ENCODE data around the gene P2RY6.
"Not testable (repeated sequence)": the region's sequence is repeated elsewhere in the genome, so short reads cannot be mapped to it uniquely, and the experiment has no call there.

The P2RY6 gene

GRCh38 chr11:73260127-73260457, 12.0 kb upstream of the P2RY6 start:
- no peak for DNase-seq (ENCODE audit: low read depth in 2 of 2)

- no peak for DNase-seq (ENCODE audit: low read depth in 2 of 2)
These were observed 9.2 kb upstream of the P2RY6 start for GRCh38 chr11:73262851-73263495.

DNA sequence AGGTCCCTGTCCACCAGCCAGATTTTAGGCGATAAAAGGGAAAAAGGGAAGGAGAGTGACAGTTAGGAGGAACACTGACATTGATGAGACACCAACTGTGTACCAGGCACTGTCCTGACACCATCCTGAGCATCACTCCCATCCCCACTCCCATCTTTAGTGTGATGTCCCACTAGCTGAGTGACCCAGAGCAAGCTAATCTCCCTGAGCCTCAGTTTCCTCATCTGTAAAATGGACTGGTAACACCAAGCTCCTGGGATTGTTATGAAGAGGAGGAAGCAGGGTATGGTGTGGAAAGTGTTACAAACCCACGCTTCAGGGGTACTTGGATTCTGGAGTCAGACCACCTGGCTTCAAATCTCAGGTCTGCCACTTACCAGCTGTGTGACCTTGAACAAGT, 8.5 kb upstream of the P2RY6 start:
- DNase-seq (ENCODE audit: low read depth in 2 of 2): no peak

DNA sequence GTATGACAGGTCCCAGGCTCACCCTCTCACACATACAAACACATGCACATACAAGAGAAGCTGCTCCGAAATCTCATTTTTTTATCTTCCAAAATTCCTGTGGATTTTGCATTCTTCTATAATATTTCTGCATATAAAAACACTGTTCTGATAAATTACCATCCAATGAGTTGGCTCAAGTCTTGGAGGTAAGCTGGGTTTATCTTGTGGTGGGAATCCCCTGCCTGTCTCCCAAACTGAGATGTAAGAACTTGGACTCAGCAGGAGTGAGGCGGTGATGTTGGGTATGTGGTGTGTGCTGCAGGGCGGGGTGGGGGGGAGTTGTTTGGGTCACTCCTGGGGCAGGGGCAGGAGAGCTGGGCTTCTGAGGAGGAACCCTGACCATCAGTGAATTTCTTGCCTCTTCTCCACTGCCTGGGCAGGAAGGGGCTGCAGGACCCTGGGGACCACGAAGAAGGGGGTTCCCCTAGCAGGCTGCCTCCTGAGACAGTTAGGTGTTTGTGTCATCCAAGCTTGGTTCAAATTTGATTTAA, 6.8 kb upstream of the P2RY6 start:
- DNase-seq (ENCODE audit: low read depth in 2 of 2): no peak

DNA sequence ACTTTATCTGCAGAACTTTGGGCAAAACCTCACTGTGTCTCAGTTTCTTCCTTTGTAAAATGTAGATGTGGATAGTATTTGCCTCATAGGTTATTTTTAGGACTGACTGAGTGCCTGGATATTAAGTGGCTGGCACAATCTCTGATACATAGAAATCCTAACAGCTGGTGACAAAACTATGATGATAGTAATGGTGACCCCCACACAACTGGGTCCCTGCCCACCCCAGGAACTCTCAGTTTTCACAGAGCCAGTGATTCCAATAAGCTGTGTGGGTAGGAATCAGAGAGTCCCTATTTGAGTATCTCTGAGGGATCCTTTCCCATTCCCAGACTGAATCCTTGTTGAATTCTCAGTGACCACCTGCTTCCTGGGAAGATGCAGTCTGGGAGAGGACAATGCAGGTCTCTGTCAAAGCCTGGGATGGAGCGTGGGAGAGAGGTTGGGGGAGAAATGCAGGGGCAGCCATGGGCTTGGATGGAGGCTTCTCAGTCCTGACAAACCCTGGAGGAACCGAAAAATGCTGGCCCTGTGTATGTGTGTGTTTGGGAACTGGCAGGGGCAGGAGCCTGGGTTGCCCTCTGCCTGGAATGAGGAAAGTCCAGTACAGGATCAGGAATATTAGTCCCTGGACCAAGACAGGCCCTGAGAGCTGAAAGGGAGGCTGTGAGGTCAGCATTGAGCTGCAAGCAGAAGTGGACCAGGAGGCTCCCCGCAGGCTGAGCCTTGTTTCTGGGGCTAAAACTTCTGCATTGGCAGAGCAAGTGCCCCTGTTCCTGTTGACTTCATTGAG, 6.1 kb upstream of the P2RY6 start:
- DNase-seq (ENCODE audit: low read depth in 2 of 2): no peak

GRCh38 chr11:73266646-73267020, 5.5 kb upstream of the P2RY6 start:
- DNase-seq (ENCODE audit: low read depth in 2 of 2): no peak

- no peak for DNase-seq (ENCODE audit: low read depth in 2 of 2)
These were observed 4.9 kb upstream of the P2RY6 start for GRCh38 chr11:73267122-73267846.

- no peak for DNase-seq (ENCODE audit: low read depth in 2 of 2)
These were observed 4.1 kb upstream of the P2RY6 start for GRCh38 chr11:73267906-73268540.

DNA sequence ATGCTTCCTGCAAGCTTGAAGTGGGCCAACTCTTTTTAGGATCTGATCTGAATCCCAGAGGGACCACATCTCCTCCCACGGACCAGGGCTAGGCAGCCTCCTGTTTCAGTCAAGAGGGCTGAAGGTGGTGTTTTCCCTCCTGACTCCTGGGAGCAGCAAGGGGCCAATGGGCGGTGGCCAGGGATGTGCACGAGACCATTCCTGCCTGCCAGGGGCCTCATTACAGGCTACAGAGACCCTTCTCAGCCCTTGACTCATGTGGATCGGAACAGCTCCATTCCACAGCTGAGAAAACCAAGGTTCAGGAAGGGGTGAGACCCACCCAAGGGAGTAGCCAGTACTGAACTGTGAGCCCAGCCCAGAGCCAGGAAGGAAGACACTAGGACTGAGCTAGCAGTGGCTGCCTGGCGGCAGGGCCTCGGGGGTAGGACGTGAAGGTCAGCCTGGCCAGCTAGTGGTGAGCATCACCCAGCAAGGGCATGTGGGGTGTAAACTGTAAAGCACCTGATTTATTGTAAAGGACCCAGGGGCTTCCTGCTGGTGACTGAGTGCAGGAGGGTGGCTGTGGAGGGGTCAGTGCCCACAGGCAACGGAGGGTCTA, 3.4 kb upstream of the P2RY6 start:
- no peak for DNase-seq (ENCODE audit: low read depth in 2 of 2)

DNA sequence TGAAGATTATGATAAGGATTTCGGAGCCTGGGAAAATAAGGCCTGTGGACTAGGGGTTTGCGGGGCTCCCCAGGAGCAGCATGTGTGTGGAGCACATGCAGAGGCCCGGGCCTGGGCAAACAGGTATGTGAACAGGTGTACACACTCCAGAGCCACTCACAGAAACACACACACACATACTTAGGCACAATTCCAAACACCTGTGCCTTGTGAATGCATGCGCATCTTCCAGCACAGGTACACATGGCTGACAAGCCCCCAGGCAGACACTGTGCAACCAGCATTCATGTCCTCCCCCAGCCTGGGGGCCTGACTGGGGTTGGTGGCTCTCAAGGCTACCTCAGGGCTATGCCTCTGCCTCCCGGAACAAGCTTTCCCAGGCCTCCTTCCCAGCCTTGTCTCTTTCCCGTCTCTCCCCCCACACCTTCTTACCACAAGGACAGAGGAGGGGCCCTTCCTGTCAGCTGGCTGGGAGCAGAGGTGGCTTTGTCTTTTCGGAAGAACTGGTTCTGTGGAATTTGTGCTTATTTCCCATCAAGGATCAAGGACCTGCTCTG, 2.6 kb upstream of the P2RY6 start:
- no peak for DNase-seq (ENCODE audit: low read depth in 2 of 2)

DNA sequence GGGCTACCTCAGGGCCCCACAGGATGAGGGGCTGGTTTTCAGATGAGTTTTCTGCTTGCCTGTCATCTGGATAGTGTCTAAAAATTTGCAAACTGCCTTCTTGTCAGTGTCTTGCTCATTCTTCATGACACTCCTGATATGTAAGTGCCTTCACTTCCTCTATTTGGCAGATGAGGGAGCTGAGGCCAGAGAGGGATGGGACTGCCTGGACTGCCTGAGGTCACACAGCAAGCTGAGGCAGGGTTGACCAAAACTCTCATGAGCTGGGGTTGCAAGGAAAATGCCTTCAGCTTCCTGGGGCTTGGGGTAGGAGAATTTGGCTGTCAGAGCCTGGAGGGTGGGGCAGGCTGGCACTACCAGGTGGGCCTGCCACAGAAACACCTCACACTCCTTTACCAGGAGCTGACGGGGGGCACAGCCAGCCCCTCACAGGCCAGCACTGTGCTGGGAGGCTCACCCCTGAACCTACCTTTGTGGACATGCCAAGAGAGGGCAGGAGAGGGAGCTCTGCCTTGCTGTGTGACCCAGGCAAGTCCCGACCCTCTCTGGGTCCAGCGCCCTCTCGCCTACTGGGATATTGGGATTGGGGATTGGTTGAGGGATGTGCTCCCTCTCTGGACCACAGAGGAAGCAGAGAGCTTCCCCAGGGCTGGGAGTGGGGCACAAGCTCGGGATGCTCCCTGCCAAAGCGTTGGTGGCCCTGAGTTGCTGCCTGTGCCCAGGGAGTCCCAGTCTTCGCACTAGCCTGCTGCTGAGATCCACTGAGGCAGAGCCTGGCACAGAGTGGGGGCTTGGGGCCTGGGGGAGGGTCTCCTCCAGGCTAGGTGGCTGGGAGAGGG, 1.9 kb upstream of the P2RY6 start:
- DNase-seq (ENCODE audit: low read depth in 2 of 2): no peak

- no peak for DNase-seq (ENCODE audit: low read depth in 2 of 2)
These were observed 1.2 kb upstream of the P2RY6 start for GRCh38 chr11:73270855-73271477.

DNA sequence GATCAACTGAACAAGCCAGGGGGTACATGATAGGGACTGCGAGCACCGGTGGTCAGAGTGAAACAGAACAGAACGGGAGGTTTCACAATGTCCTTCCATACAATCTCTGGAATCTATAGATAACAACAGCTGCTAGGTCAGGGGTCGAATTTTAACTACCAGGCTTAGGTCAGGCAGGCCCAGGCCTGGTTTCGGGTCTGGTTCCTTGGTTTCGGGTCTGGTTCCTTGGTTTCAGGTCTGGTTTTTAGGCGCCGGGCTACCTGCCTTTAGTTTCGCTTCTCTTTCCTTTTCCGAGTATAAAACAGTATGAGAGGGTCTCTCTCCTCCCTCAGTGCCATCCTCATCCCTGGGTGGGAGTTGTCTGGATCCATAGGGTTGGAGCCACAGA, 666 bp upstream of the P2RY6 start:
- not testable (repeated sequence) for DNase-seq (ENCODE audit: low read depth in 2 of 2)

DNA sequence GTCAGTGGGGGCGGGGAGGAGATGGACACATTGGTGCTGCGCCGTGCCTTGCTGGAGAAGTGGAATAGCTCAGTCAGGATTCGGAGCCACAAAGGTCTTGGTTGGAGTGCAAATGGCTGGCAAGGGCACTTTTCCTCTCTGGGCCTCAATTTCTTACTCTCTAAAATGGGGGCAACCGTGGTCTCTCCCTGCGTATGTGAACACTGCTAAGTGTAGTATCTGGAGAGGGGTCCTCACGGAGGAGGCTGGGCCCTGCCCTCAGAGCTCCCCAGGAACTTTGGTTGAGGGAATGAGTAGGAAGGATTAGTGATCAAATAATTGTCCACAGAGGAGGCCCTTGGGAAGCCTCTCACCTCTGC, 521 bp downstream of the P2RY6 start:
- DNase-seq (ENCODE audit: low read depth in 2 of 2): no peak

- DNase-seq (ENCODE audit: low read depth in 2 of 2): no peak
These were observed 1.2 kb downstream of the P2RY6 start for GRCh38 chr11:73273222-73273895.

DNA sequence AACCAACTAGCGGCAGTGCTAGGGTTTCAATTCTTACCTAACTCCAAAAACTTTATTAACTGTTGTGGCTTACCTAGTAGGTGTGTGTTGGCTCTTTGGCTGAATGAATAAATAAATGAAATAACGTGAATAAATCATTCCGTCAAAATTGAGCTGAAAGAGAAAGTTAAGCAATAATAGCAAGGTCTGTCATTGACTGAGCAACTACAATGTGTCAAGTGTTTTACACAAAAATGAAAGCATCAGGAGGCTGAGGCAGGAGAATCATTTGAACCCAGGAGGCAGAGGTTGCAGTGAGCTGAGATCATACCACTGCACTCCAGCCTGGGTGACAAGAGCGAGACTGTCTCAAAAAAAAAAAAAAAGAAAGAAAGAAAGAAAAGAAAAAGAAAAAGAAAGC, 2.1 kb downstream of the P2RY6 start:
- DNase-seq (ENCODE audit: low read depth in 2 of 2): not testable (repeated sequence)

- no peak for DNase-seq (ENCODE audit: low read depth in 2 of 2)
These were observed 2.7 kb downstream of the P2RY6 start for GRCh38 chr11:73274722-73275380.

DNA sequence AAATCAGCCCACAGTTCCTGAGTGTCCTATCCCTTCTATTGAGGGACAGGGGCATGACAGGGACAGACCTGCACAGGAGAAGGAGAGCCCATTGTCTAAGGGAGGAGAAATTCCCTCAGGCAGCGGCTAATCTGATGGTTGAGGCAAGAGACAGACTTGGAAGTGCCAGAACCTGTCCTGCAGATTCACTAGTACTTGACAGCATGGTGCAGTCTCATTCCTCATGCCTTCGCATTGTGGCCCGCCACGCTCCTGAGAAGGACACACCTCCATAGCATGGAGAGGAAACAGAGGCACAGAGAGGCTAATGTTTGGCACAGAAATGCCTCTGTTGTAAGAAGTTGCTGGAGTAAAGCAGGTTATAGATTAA, 3.2 kb downstream of the P2RY6 start:
- DNase-seq (ENCODE audit: low read depth in 2 of 2): no peak

DNA sequence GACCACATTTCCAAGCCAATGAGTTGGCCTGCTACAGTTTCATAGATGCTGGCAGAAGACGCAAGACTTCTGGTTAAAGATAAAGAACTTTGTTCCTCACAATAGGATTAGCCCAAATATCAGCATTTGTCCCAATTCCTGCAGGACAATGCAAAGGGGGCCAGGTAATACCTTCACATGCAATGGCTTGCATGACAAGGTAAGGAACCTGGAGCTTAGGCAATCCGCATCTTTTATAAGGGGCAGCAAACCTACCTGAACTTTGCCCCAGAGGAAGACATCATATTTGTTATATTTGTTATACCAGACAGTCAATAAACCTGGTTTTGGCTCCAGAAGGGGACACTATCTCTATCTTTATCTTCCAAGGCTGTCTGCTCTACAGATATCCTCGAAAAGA, 5.3 kb downstream of the P2RY6 start:
- DNase-seq (ENCODE audit: low read depth in 2 of 2): no peak

All from stimulated activated CD8-positive, alpha-beta memory T cell treated with anti-CD3 and anti-CD28 coated beads, Interleukin-2, amount 100 ng/mL, for 48 hours (primary cell).